Measurements from ENCODE around the gene IARS2. TPM values are rescaled to one million over a fixed set of nuclear protein-coding genes. Genes with fewer than 3 reads are reported as not detected.

The IARS2 gene
- total and polyA plus RNA-seq, 2 donors (not counting 3 experiments of a cell fraction or from before 2014, with no cell fraction given), result 15.5 to 62.8 TPM

DNA sequence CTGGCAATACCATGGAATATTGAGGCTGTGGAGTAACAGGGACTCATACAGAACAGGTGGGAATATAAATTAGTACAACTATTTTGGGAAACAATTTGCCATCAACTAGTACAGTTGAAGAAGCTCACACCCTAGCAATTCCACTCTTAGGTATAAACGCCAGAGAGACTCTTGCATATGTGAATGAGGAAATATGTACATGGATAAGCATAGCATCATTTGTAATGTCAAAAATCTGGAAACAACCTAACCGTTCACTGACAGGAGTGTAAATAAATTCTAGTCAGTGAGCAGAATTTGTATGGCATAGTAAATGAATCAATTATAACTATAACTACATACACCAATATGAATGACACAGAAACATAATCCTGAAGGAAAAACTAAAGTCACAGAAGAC lies 94.6 kb downstream of the IARS2 start:
- Histone ChIP-seq H3K27ac (ENCODE audit: insufficient read depth, low read depth, low read length) (no peak overlapping the region), H4K20me1 (replicated peaks; ENCODE audit: control insufficient read depth, extremely low read depth, insufficient read depth, low read length) (peaks cover 2% of the 10 kb centered on the region), H3K79me2 (ENCODE audit: control insufficient read depth, insufficient read depth, low read length) (no peaks in the 10 kb centered on the region), H3K9me3 (replicated peaks; ENCODE audit: control insufficient read depth, insufficient read depth, low read length) (no peaks in the 10 kb centered on the region), H3K4me3 (replicated peaks in 1 of 3; ENCODE audit: insufficient read depth in 1 of 3, low read depth in 1 of 3, low read length in 3 of 3) (no peak overlapping the region), H2AFZ (ENCODE audit: low read depth, low read length) (no peak overlapping the region), H3K27me3 (ENCODE audit: control insufficient read depth in 2 of 2, insufficient read depth in 2 of 2, low read length in 2 of 2) (no peaks in the 10 kb centered on the region), H3K4me1 (ENCODE audit: control insufficient read depth, extremely low read depth, insufficient read depth, low read length) (no peaks in the 10 kb centered on the region), H3K36me3 (ENCODE audit: control insufficient read depth in 2 of 2, extremely low read depth in 1 of 2, insufficient read depth in 2 of 2, low read length in 2 of 2) (peaks cover 7 to 15% of the 10 kb centered on the region in 2 experiments), H3K9me1 (replicated peaks; ENCODE audit: control insufficient read depth, extremely low read depth, insufficient read depth, low read length) (no peaks in the 10 kb centered on the region), H3K4me2 (ENCODE audit: insufficient read depth, low read length) (no peak overlapping the region), H3K9ac (replicated peaks; ENCODE audit: extremely low read depth, insufficient read depth, low read length) (no peak overlapping the region)
- intact Hi-C loops (cut with micrococcal nuclease), result loop anchor here (2.0 to 10.0 kb wide), 3 partner anchors 198 to 588 kb away; no protein-coding TSS in a partner anchor
- BruUV-seq (replicated peaks), result no TSS peak
- DNase-seq (ENCODE audit: low read depth, low spot score) (no peak), FAIRE-seq (no peak)
- ChIA-PET CTCF (interaction anchor here (1.6 to 2.2 kb wide), 3 partner anchors 92 to 108 kb away, joined by 6 to 15 read pairs (median 7); no protein-coding TSS in a partner anchor), POLR2A (no interaction called here)
- no peak for TF ChIP-seq MYC (IDR thresholded peaks at IDR 0.05; ENCODE audit: low read depth, low read length)
- dilution Hi-C loops (cut with MboI; ENCODE audit: extremely low pct_ligation_motif_present, low sequenced_read_pairs), result no loop called here

DNA sequence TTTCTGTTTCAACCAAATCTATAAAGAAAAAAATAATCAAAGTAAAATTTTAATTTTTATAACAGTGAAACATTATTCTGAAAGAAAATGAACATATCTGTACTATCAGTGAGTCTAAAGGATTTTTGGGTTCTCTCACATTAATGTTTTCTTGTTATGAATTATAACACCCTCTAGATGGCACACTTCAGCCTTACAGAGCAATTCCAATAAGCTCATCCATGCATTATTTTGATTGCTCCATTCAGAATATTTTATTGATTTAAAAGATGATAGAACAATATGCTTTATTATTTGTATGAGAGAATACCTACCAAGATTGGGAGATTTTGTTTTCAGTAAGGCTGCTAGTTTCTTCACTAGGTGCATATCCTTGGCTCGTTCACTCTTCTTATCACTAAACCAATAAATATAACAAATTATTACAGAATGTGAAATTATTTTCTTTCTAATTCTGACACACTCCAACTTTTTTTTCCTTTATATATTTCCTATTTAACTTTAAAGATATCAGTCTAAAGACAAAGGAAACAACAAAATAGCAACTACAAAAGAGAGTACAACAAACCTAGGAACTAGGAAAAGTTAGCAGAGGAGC lies 95.9 kb downstream of the IARS2 start:
- no TSS peak for BruUV-seq (replicated peaks)
- Histone ChIP-seq H4K20me1 (replicated peaks; ENCODE audit: control insufficient read depth, extremely low read depth, insufficient read depth, low read length) (peaks cover 2% of the 10 kb centered on the region), H3K4me2 (ENCODE audit: insufficient read depth, low read length) (no peak overlapping the region), H3K4me3 (replicated peaks in 1 of 3; ENCODE audit: insufficient read depth in 1 of 3, low read depth in 1 of 3, low read length in 3 of 3) (no peak overlapping the region), H3K4me1 (ENCODE audit: control insufficient read depth, extremely low read depth, insufficient read depth, low read length) (no peaks in the 10 kb centered on the region), H3K9ac (replicated peaks; ENCODE audit: extremely low read depth, insufficient read depth, low read length) (no peak overlapping the region), H3K27ac (ENCODE audit: insufficient read depth, low read depth, low read length) (no peak overlapping the region), H3K36me3 (ENCODE audit: control insufficient read depth in 2 of 2, extremely low read depth in 1 of 2, insufficient read depth in 2 of 2, low read length in 2 of 2) (peaks cover 7 to 15% of the 10 kb centered on the region in 2 experiments), H3K9me1 (replicated peaks; ENCODE audit: control insufficient read depth, extremely low read depth, insufficient read depth, low read length) (no peaks in the 10 kb centered on the region), H3K9me3 (replicated peaks; ENCODE audit: control insufficient read depth, insufficient read depth, low read length) (no peaks in the 10 kb centered on the region), H3K27me3 (ENCODE audit: control insufficient read depth in 2 of 2, insufficient read depth in 2 of 2, low read length in 2 of 2) (no peaks in the 10 kb centered on the region), H2AFZ (ENCODE audit: low read depth, low read length) (no peak overlapping the region), H3K79me2 (ENCODE audit: control insufficient read depth, insufficient read depth, low read length) (no peaks in the 10 kb centered on the region)
- peak; percentile 25 for DNase-seq (ENCODE audit: low read depth, low spot score)
- FAIRE-seq, result no peak
- dilution Hi-C loops (cut with MboI; ENCODE audit: extremely low pct_ligation_motif_present, low sequenced_read_pairs) (no loop called here), intact Hi-C loops (cut with micrococcal nuclease) (loop anchor here (2.0 to 10.0 kb wide), 3 partner anchors 199 to 587 kb away; no protein-coding TSS in a partner anchor)
- TF ChIP-seq, protein P1, sequence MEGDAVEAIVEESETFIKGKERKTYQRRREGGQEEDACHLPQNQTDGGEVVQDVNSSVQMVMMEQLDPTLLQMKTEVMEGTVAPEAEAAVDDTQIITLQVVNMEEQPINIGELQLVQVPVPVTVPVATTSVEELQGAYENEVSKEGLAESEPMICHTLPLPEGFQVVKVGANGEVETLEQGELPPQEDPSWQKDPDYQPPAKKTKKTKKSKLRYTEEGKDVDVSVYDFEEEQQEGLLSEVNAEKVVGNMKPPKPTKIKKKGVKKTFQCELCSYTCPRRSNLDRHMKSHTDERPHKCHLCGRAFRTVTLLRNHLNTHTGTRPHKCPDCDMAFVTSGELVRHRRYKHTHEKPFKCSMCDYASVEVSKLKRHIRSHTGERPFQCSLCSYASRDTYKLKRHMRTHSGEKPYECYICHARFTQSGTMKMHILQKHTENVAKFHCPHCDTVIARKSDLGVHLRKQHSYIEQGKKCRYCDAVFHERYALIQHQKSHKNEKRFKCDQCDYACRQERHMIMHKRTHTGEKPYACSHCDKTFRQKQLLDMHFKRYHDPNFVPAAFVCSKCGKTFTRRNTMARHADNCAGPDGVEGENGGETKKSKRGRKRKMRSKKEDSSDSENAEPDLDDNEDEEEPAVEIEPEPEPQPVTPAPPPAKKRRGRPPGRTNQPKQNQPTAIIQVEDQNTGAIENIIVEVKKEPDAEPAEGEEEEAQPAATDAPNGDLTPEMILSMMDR (IDR thresholded peaks at IDR 0.05; ENCODE audit: extremely low read depth in 1 of 2, insufficient read depth in 1 of 2, low read depth in 1 of 2, low read length in 2 of 2), result peak; percentile 18 to 31
- TF ChIP-seq FOS (IDR thresholded peaks at IDR 0.05; ENCODE audit: borderline replicate concordance, insufficient read depth, low read length) (no peak), POLR2A (IDR thresholded peaks at IDR 0.05; ENCODE audit: low read depth, low read length) (no peak)
- ChIA-PET POLR2A (no interaction called here), CTCF (interaction anchor here (0.6 to 2.2 kb wide), 44 partner anchors 8 to 613 kb away, joined by 3 to 18 read pairs (median 4); partner anchors contain the start of genes EPRS1 and RAB3GAP2)

Measured in endothelial cell of umbilical vein (primary cell).